HG03280 (cell line): ENCODE results near the gene PEX1.
"Not testable (repeated sequence)": the region's sequence is repeated elsewhere in the genome, so short reads cannot be mapped to it uniquely, and the experiment has no call there.

Experiments used
- ATAC-seq: cut with Tn5 transposase; IDR thresholded peaks from one replicate; pipeline ENCODE4 v1.9.1; 2021; ENCODE audit warnings: mild to moderate bottlenecking, moderate library complexity; ENCODE audit not compliant: unreplicated experiment

Gene PEX1

GRCh38 chr7:92506363-92506762 is 22.0 kb downstream of the PEX1 start:
- no peak for ATAC-seq

- no peak for ATAC-seq
Measured at GRCh38 chr7:92504563-92504962, 23.8 kb downstream of the PEX1 start.

- no peak for ATAC-seq
Measured at GRCh38 chr7:92503767-92504166, 24.6 kb downstream of the PEX1 start.

DNA sequence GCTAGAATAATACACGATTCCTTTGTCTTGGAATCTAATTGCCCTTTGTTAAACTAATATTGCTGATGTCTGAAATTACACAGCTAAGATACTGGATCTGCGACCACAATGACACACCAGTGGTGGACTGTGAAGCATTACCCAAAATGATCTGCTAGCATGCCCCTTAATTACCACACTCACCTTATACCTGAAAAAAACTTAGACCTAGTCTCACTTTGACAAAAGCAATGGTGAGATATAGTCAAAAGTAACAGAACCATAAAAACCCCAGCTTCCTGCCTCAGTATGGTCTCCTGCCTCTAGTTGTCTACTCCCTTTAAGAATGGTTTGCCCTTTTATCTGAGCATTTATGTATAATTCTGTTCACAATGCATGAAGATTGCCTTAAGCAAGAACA is 29.8 kb downstream of the PEX1 start:
- no peak for ATAC-seq

- ATAC-seq, result no peak
Measured at GRCh38 chr7:92496876-92497275, 31.4 kb downstream of the PEX1 start.

DNA sequence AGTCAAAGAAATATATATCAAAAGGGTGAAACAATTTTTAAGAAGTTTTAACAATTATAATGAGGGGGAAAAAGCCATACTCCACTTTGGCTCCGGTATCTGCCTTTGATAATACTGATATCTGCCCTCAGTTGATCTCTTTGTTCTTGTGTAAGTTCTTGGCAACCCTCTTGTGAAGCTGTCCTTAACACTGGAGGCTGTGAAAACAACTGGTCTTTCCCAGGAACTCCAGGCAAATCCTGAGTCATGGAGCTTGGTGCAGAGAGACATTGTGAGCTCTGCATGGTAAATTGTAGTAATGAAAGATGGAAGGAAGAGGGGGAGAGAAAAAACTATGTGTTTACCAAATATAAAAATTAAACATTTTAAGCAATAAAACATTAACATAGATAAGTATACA is 38.7 kb downstream of the PEX1 start:
- no peak for ATAC-seq

GRCh38 chr7:92487804-92488203 is 40.5 kb downstream of the PEX1 start:
- ATAC-seq, result no peak

GRCh38 chr7:92485974-92486373 is 42.3 kb downstream of the PEX1 start:
- no peak for ATAC-seq

- no peak for ATAC-seq
Measured at GRCh38 chr7:92485267-92485892, 42.9 kb downstream of the PEX1 start.

GRCh38 chr7:92484226-92484625 is 44.1 kb downstream of the PEX1 start:
- not testable (repeated sequence) for ATAC-seq

DNA sequence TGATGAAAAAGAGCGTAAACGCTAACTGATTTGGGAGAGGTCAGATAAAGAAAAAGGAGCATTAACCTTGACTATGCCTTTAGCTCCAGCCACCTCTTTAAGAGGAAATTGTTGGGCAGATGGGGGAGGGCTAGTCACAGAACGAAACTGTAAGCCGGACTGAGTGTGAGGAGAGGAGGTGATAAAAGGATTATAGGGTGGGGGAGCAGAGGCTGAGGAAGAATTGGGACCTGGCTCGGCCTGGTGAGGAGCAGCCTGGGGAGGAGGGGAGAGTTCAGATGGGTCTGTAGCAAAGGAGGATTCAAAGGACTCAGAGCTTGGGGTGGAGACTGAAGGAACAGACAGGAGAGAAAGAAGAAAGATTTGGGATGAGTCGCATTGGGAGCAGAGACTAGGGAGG is 44.7 kb downstream of the PEX1 start:
- not testable (repeated sequence) for ATAC-seq

GRCh38 chr7:92479146-92479545 is 49.2 kb downstream of the PEX1 start:
- ATAC-seq, result not testable (repeated sequence)

- ATAC-seq, result no peak
Measured at GRCh38 chr7:92478711-92479110, 49.6 kb downstream of the PEX1 start.

DNA sequence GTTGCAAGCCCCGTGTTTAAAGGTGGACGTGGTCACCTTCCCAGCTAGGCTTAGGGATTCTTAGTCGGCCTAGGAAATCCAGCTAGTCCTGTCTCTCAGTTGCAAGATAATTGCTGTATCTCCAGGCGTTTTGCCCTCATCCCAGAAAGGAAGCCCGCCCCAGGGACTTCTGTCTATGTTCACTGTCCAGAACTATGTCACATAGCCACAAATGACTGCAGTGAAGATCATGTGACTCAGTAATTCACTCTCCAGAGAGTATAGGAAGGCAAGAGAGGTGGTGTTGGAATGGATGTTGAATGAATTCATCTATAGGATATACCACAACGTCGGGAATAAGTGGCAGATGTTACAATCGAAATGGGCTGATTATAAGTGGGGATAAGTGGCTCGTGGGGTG is 50.2 kb downstream of the PEX1 start:
- no peak for ATAC-seq

DNA sequence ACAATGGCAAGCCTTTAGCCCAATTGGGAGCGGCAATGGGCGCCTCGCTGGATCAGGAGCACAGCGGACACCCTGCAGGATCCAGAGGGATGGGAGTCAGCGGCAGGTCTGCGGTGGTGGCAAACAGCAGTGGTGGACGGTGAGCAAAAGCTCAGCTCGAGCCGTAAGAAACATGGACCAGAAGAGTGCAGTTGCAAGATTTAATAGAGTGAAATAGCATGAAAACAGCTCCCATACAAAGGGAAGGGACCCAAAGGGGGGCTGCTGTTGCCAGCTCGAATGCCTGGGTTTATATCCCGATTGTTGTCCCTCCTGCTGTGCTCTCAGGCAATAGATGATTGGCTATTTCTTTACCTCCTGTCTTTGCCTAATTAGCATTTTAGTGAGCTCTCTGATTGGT is 50.6 kb downstream of the PEX1 start, which contains the start of gene ERVW-1:
Gene ERVW-1 (minus strand): TSS at position 266 of the 400 bp plus-strand sequence. CDS start 7,565 bp downstream, outside the sequence.
- not testable (repeated sequence) for ATAC-seq

DNA sequence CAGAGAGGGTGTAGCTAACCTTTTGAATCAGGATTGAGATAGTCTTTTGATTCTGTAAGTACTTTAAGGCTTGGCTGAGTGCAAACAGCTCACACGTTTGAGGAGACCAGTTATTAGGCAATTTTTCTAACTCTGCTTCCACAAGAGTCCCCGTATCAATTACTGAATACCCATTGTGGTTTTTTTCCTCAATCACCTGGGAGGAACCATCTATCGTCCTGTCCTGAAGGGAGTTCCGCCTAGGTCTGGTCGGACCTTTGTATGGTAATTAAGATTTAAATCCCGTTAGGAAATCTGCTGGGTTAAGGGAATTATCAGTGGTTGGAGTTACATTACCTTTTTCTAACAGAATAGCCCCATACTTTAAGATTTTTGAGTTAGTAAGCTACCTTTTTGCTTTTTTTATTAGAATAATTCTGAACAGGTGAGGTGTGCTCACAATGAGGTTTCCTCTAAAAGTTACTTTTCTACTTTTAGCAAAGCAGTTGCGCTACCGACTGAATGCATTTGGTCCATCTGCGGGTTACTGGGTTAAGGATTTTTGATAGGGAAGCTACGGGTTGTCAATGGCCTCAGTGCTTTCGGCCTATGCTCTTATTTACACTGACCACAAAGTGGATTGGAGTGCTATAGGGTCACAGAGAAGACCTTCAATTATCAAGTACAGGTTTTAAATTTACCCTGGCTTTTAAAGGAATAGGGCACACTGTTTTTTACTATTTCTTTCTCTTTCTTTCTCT is 52.3 kb downstream of the PEX1 start:
- ATAC-seq, result not testable (repeated sequence)

- not testable (repeated sequence) for ATAC-seq
Measured at GRCh38 chr7:92475261-92475770, 53.0 kb downstream of the PEX1 start.

DNA sequence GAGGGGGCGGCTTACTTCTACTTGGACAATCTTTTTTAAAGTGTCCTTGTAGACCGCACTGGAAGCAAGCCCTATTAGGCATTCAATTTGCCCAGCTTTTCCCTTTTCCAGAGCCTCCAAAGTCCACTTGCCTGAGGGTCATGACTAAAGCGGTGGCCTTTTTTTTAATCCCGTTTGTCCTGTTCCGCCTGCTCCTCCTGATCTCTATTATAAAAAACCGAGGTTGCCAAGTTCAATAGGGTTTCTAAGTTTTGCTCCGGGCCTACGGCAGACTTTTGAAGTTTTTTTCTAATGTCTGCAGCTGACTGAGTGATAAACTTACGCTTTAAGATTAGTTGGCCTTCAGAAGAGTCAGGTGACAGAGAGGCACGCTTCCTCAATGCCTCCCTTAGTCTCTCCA is 54.3 kb downstream of the PEX1 start:
- not testable (repeated sequence) for ATAC-seq

- ATAC-seq, result not testable (repeated sequence)
Measured at GRCh38 chr7:92468589-92468988, 59.7 kb downstream of the PEX1 start.

GRCh38 chr7:92466682-92467081 is 61.6 kb downstream of the PEX1 start:
- no peak for ATAC-seq

- no peak for ATAC-seq
Measured at GRCh38 chr7:92464515-92464914, 63.8 kb downstream of the PEX1 start.

- no peak for ATAC-seq
Measured at GRCh38 chr7:92462560-92462959, 65.8 kb downstream of the PEX1 start.
